ENCODE data around the gene PTHLH. TPM values are rescaled to one million over a fixed set of nuclear protein-coding genes. Genes with fewer than 3 reads are reported as not detected.

PTHLH gene
- total RNA-seq (not detected in 2 replicates), polyA plus RNA-seq (not detected in 2 replicates), polyA minus RNA-seq (not detected in 2 replicates)
- total RNA-seq (2013) = 0.05 TPM

- intact Hi-C loops (cut with micrococcal nuclease) = no loop called here
- Histone ChIP-seq H4K20me1 (ENCODE audit: control insufficient read depth, insufficient read depth, low read length, poor library complexity, severe bottlenecking) (no peaks in the 10 kb centered on the region), H3K27ac (ENCODE audit: low read length in 2 of 2) (no peak within 1 kb of the TSS), H3K4me3 (ENCODE audit: control extremely low read depth in 1 of 5, extremely low read depth in 1 of 5, insufficient read depth in 1 of 5, low read depth in 2 of 5, low read length in 4 of 5) (no peak within 1 kb of the TSS), H3K9me3 (ENCODE audit: control extremely low read depth in 1 of 3, control insufficient read depth in 2 of 3, insufficient read depth in 1 of 3, low read length in 2 of 3) (peaks cover 0 to 13% (median 0%) of the 10 kb centered on the region in 3 donors), H3K79me2 (ENCODE audit: control insufficient read depth, insufficient read depth, low read length) (no peaks in the 10 kb centered on the region), H3K4me2 (replicated peaks; ENCODE audit: low read depth, low read length, poor library complexity, severe bottlenecking) (no peak within 1 kb of the TSS), H3K4me1 (ENCODE audit: control insufficient read depth in 2 of 2, insufficient read depth in 2 of 2, low read length in 2 of 2) (peaks cover 20 to 24% of the 10 kb centered on the region in 2 donors), H3K36me3 (replicated peaks in 1 of 2; ENCODE audit: control extremely low read depth in 1 of 2, control insufficient read depth in 1 of 2, extremely low read depth in 1 of 2, insufficient read depth in 2 of 2, low read length in 1 of 2) (no peaks in the 10 kb centered on the region), H3K27me3 (replicated peaks in 1 of 4; ENCODE audit: control extremely low read depth in 1 of 4, control insufficient read depth in 3 of 4, insufficient read depth in 4 of 4, low read length in 3 of 4) (peaks cover 0 to 56% (median 43%) of the 10 kb centered on the region in 4 experiments), H3K9ac (ENCODE audit: low read length) (no peak within 1 kb of the TSS), H2AFZ (ENCODE audit: insufficient read depth, low read depth, low read length, poor library complexity, severe bottlenecking) (no peak within 1 kb of the TSS)
- Mint-ChIP-seq H3K4me3 (peak within 1 kb of the TSS; percentile 63), H3K27ac (no peak within 1 kb of the TSS), H3K27me3 (peaks cover 67% of the 10 kb centered on the region), H3K4me1 (peaks cover 19% of the 10 kb centered on the region), H3K9me3 (ENCODE audit: insufficient read depth) (no peaks in the 10 kb centered on the region)
- ATAC-seq (ENCODE audit: low read depth) = no peak
- ChIA-PET CTCF (no interaction called here), POLR2A (no interaction called here)
- no peak for DNase-seq
- TF ChIP-seq EZH2 (IDR thresholded peaks at IDR 0.05; ENCODE audit: borderline replicate concordance, insufficient read depth, low read depth, low read length, poor library complexity, severe bottlenecking) = no peak
- TF ChIP-seq, protein P1, sequence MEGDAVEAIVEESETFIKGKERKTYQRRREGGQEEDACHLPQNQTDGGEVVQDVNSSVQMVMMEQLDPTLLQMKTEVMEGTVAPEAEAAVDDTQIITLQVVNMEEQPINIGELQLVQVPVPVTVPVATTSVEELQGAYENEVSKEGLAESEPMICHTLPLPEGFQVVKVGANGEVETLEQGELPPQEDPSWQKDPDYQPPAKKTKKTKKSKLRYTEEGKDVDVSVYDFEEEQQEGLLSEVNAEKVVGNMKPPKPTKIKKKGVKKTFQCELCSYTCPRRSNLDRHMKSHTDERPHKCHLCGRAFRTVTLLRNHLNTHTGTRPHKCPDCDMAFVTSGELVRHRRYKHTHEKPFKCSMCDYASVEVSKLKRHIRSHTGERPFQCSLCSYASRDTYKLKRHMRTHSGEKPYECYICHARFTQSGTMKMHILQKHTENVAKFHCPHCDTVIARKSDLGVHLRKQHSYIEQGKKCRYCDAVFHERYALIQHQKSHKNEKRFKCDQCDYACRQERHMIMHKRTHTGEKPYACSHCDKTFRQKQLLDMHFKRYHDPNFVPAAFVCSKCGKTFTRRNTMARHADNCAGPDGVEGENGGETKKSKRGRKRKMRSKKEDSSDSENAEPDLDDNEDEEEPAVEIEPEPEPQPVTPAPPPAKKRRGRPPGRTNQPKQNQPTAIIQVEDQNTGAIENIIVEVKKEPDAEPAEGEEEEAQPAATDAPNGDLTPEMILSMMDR (IDR thresholded peaks at IDR 0.05) = no peak
- no CpG with 5 or more reads among the region's 2 CpGs for WGBS (ENCODE audit: insufficient coverage)
These were observed at the start of gene PTHLH for GRCh38 chr12:27972721-27973120. Gene PTHLH, minus strand, starts transcription at chr12:27972733. Its CDS starts 3,239 bp downstream, at chr12:27969494.

GRCh38 chr12:28021704-28022103 lies 49.2 kb upstream of the PTHLH start:
- ChIA-PET POLR2A (no interaction called here), CTCF (no interaction called here)
- Mint-ChIP-seq H3K4me3 (no peak overlapping the region), H3K9me3 (ENCODE audit: insufficient read depth) (no peaks in the 10 kb centered on the region), H3K27me3 (peaks cover 10% of the 10 kb centered on the region), H3K27ac (no peak overlapping the region), H3K4me1 (no peaks in the 10 kb centered on the region)
- Histone ChIP-seq H3K36me3 (replicated peaks in 1 of 2; ENCODE audit: control extremely low read depth in 1 of 2, control insufficient read depth in 1 of 2, extremely low read depth in 1 of 2, insufficient read depth in 2 of 2, low read length in 1 of 2) (no peaks in the 10 kb centered on the region), H3K27me3 (replicated peaks in 1 of 4; ENCODE audit: control extremely low read depth in 1 of 4, control insufficient read depth in 3 of 4, insufficient read depth in 4 of 4, low read length in 3 of 4) (peaks cover 0 to 5% (median 0%) of the 10 kb centered on the region in 4 experiments), H2AFZ (ENCODE audit: insufficient read depth, low read depth, low read length, poor library complexity, severe bottlenecking) (no peak overlapping the region), H3K4me2 (replicated peaks; ENCODE audit: low read depth, low read length, poor library complexity, severe bottlenecking) (no peak overlapping the region), H3K27ac (ENCODE audit: low read length in 2 of 2) (no peak overlapping the region), H3K4me1 (ENCODE audit: control insufficient read depth in 2 of 2, insufficient read depth in 2 of 2, low read length in 2 of 2) (no peaks in the 10 kb centered on the region), H3K9me3 (ENCODE audit: control extremely low read depth in 1 of 3, control insufficient read depth in 2 of 3, insufficient read depth in 1 of 3, low read length in 2 of 3) (peaks cover 0 to 2% (median 0%) of the 10 kb centered on the region in 3 donors), H3K79me2 (ENCODE audit: control insufficient read depth, insufficient read depth, low read length) (no peaks in the 10 kb centered on the region), H4K20me1 (ENCODE audit: control insufficient read depth, insufficient read depth, low read length, poor library complexity, severe bottlenecking) (no peaks in the 10 kb centered on the region), H3K4me3 (ENCODE audit: control extremely low read depth in 1 of 5, extremely low read depth in 1 of 5, insufficient read depth in 1 of 5, low read depth in 2 of 5, low read length in 4 of 5) (no peak overlapping the region), H3K9ac (ENCODE audit: low read length) (no peak overlapping the region)
- intact Hi-C loops (cut with micrococcal nuclease) = no loop called here
- no peak for DNase-seq
- TF ChIP-seq, protein P1 (IDR thresholded peaks at IDR 0.05) = no peak
- no peak for TF ChIP-seq EZH2 (IDR thresholded peaks at IDR 0.05; ENCODE audit: borderline replicate concordance, insufficient read depth, low read depth, low read length, poor library complexity, severe bottlenecking)
- ATAC-seq (ENCODE audit: low read depth) = no peak
- 100% methylated on average over 2 of the region's 4 CpGs for WGBS (ENCODE audit: insufficient coverage)

All from B cell (primary cell).